Upper lobe of left lung (tissue), 4 donors: Measurements from ENCODE around the gene SCLT1.

ENCODE experiments used
- EP300 ChIP-seq, 4 donors: sonication (generic); formaldehyde crosslinking; IDR thresholded peaks; one replicate each; pipeline ENCODE4 v1.5.1; 2017; ENCODE audit warnings: antibody characterized with exemption in 4 of 4, control low read depth in 2 of 4
- POLR2A ChIP-seq, 4 donors: fragments of 450-650 bp; IDR thresholded peaks; one replicate each; pipeline ENCODE4 v1.5.1; 2016 to 2017; ENCODE audit warnings: antibody characterized with exemption in 4 of 4, mild to moderate bottlenecking in 2 of 4
- TF ChIP-seq, protein P1 (sequence below), 6 experiments: fragments of 450-650 bp in 4 of 6; fragments of 200-600 bp in 2 of 6; sonication (generic) in 2 of 6; IDR thresholded peaks; one replicate each; pipeline ENCODE4 v1.5.1; 2016 to 2019; ENCODE audit warnings: antibody characterized with exemption in 6 of 6

DNA sequence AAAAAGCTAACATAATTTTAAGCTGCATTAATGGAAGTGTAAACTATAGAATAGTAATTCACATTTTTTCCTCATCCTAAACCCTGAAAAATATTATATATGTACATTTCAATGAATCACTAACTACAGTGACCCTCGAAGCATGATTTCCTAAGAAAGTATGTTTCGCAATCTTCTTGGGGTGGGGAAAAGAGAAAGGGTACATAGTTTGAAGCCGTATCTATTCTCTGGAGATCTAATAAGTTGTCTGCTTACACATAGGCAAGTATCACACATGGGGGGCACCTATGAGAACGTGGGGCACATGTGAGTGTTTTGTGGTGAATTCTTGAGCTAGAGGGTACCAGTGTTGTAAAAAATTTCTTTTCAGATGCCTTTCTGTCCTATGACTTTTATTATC is 212.7 kb downstream of the SCLT1 start:
- TF ChIP-seq, protein P1, sequence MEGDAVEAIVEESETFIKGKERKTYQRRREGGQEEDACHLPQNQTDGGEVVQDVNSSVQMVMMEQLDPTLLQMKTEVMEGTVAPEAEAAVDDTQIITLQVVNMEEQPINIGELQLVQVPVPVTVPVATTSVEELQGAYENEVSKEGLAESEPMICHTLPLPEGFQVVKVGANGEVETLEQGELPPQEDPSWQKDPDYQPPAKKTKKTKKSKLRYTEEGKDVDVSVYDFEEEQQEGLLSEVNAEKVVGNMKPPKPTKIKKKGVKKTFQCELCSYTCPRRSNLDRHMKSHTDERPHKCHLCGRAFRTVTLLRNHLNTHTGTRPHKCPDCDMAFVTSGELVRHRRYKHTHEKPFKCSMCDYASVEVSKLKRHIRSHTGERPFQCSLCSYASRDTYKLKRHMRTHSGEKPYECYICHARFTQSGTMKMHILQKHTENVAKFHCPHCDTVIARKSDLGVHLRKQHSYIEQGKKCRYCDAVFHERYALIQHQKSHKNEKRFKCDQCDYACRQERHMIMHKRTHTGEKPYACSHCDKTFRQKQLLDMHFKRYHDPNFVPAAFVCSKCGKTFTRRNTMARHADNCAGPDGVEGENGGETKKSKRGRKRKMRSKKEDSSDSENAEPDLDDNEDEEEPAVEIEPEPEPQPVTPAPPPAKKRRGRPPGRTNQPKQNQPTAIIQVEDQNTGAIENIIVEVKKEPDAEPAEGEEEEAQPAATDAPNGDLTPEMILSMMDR (IDR thresholded peaks at IDR 0.05) = no peak
- no peak for TF ChIP-seq POLR2A (IDR thresholded peaks at IDR 0.05)
- TF ChIP-seq EP300 (IDR thresholded peaks at IDR 0.05) = no peak
